ENCODE results near the gene KIF21A.
"Not testable (repeated sequence)": the region's sequence is repeated elsewhere in the genome, so short reads cannot be mapped to it uniquely, and the experiment has no call there.

Gene KIF21A

DNA sequence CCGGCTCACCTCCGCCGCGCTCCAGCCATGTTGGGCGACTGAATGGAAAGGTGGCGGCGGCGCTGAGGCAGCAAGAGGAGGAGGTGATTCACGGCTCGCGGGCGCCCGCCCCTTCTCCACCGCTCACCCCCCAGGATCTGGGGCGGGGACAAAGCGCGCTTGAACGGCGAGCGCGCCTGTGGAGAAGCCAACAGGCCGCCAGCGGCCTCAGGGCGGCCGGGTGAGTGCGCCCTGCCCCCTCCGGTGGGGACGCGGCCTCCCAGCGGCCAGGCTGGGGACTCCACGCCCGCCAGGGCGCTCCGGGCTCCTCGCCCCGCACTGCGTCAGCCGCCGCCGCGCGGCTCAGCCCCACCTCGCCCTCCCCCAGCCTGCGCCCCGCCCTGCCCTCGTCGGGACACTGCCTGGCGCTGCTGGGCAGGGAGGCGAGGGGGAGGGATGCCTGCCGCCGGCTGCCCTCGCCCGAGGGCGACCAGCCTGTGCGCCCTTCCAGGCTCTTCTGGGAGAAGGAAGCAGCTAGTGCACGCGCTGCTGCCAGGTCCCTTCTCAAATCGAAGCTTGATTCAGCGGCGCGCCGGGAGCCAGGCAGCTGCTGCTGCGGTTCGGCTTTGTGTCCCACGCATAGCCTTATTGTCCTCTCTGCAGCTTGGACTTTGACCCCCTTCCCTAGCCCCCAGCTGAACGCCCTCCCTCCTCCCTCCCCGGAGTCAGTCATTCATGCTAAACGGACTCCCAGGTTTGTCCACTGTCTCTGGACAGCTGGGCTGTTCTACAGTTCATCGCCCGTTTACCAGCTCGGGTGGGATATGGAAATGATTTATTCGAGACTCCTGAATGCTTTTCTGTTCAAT lies at the start of gene KIF21A:
TSS of gene KIF21A (minus strand) at position 40 of the 848 bp plus-strand sequence. CDS start 150 bp downstream, outside the sequence.
- Mint-ChIP-seq H3K27me3 (no peaks in the 10 kb centered on the region), H3K4me3 (peak within 1 kb of the TSS; percentile 88), H3K36me3 (no peaks in the 10 kb centered on the region), H3K27ac (peak within 1 kb of the TSS; percentile 95), H3K9me3 (ENCODE audit: low read depth) (no peaks in the 10 kb centered on the region), H3K4me1 (ENCODE audit: low read depth) (peaks cover 19% of the 10 kb centered on the region)

- no peak overlapping the region for H3K4me3 Mint-ChIP-seq
- peaks cover 5% of the 10 kb centered on the region for H3K9me3 Mint-ChIP-seq (ENCODE audit: low read depth)
- no peak overlapping the region for H3K27ac Mint-ChIP-seq
- no peaks in the 10 kb centered on the region for H3K4me1 Mint-ChIP-seq (ENCODE audit: low read depth)
- H3K36me3 Mint-ChIP-seq: peaks cover 7% of the 10 kb centered on the region
- H3K27me3 Mint-ChIP-seq: no peaks in the 10 kb centered on the region
Observed at GRCh38 chr12:39490500-39491282, 47.8 kb upstream of the KIF21A start.

DNA sequence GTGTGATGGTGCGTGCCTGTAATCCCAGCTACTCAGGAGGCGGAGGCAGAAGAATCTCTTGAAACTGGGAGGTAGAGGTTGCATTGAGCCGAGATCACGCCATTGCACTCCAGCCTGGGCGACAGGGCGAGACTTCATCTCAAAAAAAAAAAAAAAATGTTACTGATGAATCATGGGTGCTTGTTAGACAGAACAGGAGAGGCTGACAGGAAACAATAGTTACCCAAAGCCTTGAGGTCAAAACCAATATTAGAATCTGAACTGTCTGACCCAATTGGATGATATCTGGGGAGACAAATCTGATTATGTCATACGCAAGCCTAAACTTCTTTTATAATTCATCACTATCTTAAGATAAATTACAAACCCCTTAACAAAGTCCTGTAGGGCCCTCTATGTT lies 40.7 kb upstream of the KIF21A start:
- Mint-ChIP-seq H3K4me1 (ENCODE audit: low read depth) (no peaks in the 10 kb centered on the region), H3K4me3 (no peak overlapping the region), H3K9me3 (ENCODE audit: low read depth) (no peaks in the 10 kb centered on the region), H3K27me3 (no peaks in the 10 kb centered on the region), H3K27ac (no peak overlapping the region), H3K36me3 (peaks cover 22% of the 10 kb centered on the region)

DNA sequence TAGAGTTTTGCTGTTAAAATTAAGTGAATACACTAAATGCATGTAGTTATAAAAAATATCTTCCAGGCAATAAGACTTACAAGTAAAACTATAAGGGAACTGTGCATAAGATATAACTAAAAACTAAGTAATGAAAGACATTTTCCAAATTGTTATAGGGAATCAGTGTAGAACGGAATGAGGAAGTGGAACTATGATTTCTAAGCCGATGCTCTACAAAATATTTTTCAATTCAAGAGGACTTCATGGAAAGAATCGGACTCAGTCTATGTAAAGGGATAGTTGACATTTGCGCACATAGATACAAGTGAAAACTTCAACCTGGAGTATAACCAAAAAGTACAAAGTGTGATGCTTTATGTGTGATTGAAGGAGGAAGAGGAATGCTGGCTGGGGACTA lies 40.1 kb upstream of the KIF21A start:
- peaks cover 28% of the 10 kb centered on the region for H3K36me3 Mint-ChIP-seq
- peaks cover 1% of the 10 kb centered on the region for H3K27me3 Mint-ChIP-seq
- no peaks in the 10 kb centered on the region for H3K4me1 Mint-ChIP-seq (ENCODE audit: low read depth)
- H3K27ac Mint-ChIP-seq: no peak overlapping the region
- H3K4me3 Mint-ChIP-seq: no peak overlapping the region
- H3K9me3 Mint-ChIP-seq (ENCODE audit: low read depth): no peaks in the 10 kb centered on the region

DNA sequence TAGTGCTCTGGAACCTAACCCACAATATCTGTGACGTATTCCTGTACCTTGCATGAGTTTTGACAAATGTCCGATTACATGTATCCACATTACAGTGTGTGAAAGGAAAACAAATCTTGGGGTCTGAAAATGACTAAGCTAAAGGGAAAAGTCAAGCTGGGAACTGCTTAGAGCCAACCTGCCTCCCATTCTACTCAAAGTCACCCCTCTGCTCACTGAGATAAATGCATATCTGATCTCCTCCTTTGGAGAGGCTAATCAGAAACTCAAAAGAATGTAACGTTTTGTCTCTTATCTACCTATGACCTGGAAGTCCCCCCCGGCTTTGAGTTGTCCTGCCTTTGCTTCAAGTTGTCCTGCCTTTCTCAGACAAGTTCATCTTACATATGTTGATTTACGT lies 34.0 kb upstream of the KIF21A start:
- peaks cover 1% of the 10 kb centered on the region for H3K27me3 Mint-ChIP-seq
- H3K36me3 Mint-ChIP-seq: peaks cover 34% of the 10 kb centered on the region
- no peak overlapping the region for H3K27ac Mint-ChIP-seq
- no peaks in the 10 kb centered on the region for H3K9me3 Mint-ChIP-seq (ENCODE audit: low read depth)
- no peaks in the 10 kb centered on the region for H3K4me1 Mint-ChIP-seq (ENCODE audit: low read depth)
- H3K4me3 Mint-ChIP-seq: no peak overlapping the region

GRCh38 chr12:39476121-39476520 lies 33.2 kb upstream of the KIF21A start:
- Mint-ChIP-seq H3K27ac (no peak overlapping the region), H3K27me3 (peaks cover 1% of the 10 kb centered on the region), H3K9me3 (ENCODE audit: low read depth) (no peaks in the 10 kb centered on the region), H3K4me1 (ENCODE audit: low read depth) (no peaks in the 10 kb centered on the region), H3K4me3 (no peak overlapping the region), H3K36me3 (peaks cover 33% of the 10 kb centered on the region)

DNA sequence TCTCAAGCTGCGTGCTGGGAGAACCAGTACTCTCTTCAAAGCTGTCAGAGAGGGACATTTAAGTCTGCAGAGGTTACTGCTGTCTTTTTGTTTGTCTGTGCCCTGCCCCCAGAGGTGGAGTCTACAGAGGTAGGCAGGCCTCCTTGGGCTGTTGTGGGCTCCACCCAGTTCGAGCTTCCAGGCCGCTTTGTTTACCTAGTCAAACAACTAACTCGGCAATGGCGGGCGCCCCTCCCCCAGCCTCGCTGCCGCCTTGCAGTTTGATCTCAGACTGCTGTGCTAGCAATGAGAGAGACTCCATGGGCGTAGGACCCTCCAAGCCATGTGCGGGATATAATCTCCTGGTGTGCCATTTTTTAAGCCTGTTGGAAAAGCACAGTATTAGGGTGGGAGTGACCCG lies 32.2 kb upstream of the KIF21A start:
- not testable (repeated sequence) for H3K4me3 Mint-ChIP-seq; H3K27me3 Mint-ChIP-seq; H3K9me3 Mint-ChIP-seq (ENCODE audit: low read depth); H3K4me1 Mint-ChIP-seq (ENCODE audit: low read depth); H3K27ac Mint-ChIP-seq
- peaks cover 27% of the 10 kb centered on the region for H3K36me3 Mint-ChIP-seq

- Mint-ChIP-seq H3K9me3 (ENCODE audit: low read depth) (no peaks in the 10 kb centered on the region), H3K36me3 (no peaks in the 10 kb centered on the region), H3K4me1 (ENCODE audit: low read depth) (peaks cover 16% of the 10 kb centered on the region), H3K4me3 (peak overlapping the region; percentile 34), H3K27ac (peak overlapping the region; percentile 46), H3K27me3 (no peaks in the 10 kb centered on the region)
Observed at GRCh38 chr12:39467432-39467870, 24.5 kb upstream of the KIF21A start.

GRCh38 chr12:39464976-39465695 lies 22.2 kb upstream of the KIF21A start:
- H3K36me3 Mint-ChIP-seq: peaks cover 8% of the 10 kb centered on the region
- H3K27me3 Mint-ChIP-seq: no peaks in the 10 kb centered on the region
- no peak overlapping the region for H3K27ac Mint-ChIP-seq
- peaks cover 16% of the 10 kb centered on the region for H3K4me1 Mint-ChIP-seq (ENCODE audit: low read depth)
- no peak overlapping the region for H3K4me3 Mint-ChIP-seq
- H3K9me3 Mint-ChIP-seq (ENCODE audit: low read depth): no peaks in the 10 kb centered on the region

- Mint-ChIP-seq H3K36me3 (peaks cover 10% of the 10 kb centered on the region), H3K4me1 (ENCODE audit: low read depth) (no peaks in the 10 kb centered on the region), H3K9me3 (ENCODE audit: low read depth) (no peaks in the 10 kb centered on the region), H3K4me3 (no peak overlapping the region), H3K27ac (no peak overlapping the region), H3K27me3 (no peaks in the 10 kb centered on the region)
Observed at GRCh38 chr12:39461059-39461458, 18.1 kb upstream of the KIF21A start.

DNA sequence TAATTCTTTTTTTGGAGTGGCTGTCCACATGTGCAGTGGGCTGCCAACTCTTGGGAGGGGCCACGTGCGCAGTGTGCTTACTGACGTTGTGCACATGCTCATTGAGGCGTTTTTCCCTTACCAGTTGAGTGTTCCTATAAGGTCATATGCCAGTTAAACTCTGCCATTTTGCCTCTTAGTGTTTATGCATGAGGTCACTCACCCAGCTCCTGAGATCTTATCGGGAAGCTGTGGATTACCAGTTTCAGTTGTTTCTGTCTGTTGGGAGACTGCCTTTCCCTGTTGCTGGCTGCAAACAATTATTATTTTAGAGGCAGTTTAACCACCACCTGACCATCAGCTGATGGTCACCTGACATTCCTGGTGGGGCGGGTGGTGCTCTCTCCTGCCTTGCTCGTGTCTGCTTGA lies 16.1 kb upstream of the KIF21A start:
- Mint-ChIP-seq H3K4me1 (ENCODE audit: low read depth) (no peaks in the 10 kb centered on the region), H3K4me3 (no peak overlapping the region), H3K27me3 (no peaks in the 10 kb centered on the region), H3K9me3 (ENCODE audit: low read depth) (no peaks in the 10 kb centered on the region), H3K36me3 (peaks cover 10% of the 10 kb centered on the region), H3K27ac (no peak overlapping the region)

DNA sequence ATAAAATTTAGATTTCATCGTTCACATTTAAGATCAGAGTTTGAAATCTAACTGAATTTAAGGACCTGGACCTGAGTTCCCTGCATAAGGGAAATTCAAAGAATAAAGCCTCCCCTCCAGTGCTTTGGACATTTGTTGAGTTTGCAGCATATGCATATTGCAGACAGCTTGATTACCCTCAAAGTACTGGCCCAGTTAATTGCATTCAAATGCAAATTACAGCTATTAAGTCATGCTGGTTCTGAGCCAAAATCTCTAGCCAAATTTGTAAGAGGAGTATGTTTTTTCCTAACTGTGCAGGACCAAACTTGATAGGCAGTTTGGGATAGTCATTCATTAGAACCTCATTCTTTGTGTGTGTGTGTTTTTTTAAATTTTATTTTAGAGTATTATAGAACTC lies 9.1 kb upstream of the KIF21A start:
- Mint-ChIP-seq H3K27ac (no peak overlapping the region), H3K4me1 (ENCODE audit: low read depth) (no peaks in the 10 kb centered on the region), H3K36me3 (no peaks in the 10 kb centered on the region), H3K9me3 (ENCODE audit: low read depth) (no peaks in the 10 kb centered on the region), H3K4me3 (no peak overlapping the region), H3K27me3 (peaks cover 2% of the 10 kb centered on the region)

DNA sequence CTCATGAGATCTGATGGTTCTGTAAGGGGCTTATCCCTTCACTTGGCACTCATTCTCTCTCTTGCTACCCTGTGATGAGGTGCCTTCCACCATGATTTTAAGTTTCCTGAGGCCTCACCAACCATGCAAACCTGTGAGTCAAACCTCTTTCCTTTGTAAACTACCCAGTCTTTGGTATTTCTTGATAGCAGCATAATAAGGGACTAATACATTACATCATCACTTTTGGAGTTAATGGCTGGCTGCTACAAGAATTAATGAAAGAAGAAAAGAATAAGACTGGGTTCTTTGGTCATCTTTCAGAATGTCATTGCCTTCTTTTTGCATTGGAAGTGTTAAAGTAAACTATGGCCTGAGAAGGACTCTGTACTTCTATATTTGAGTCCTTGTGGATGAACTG lies 5.1 kb upstream of the KIF21A start:
- H3K27ac Mint-ChIP-seq: no peak overlapping the region
- no peaks in the 10 kb centered on the region for H3K36me3 Mint-ChIP-seq
- no peaks in the 10 kb centered on the region for H3K9me3 Mint-ChIP-seq (ENCODE audit: low read depth)
- H3K27me3 Mint-ChIP-seq: peaks cover 2% of the 10 kb centered on the region
- H3K4me3 Mint-ChIP-seq: no peak overlapping the region
- H3K4me1 Mint-ChIP-seq (ENCODE audit: low read depth): peaks cover 5% of the 10 kb centered on the region

DNA sequence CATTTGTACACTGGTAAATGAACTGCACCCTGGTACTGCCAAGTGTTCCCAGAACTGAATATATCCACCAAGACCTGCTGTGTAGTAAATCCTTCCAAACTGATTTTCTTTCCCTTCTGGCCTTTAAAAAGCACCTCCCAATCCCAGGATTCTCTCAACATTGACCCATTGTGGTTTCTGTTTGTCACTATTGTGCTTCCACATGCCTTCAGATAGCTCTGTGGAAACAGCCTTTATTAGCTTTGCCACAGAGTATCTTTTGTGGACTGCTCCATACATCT lies 949 bp upstream of the KIF21A start:
- no peaks in the 10 kb centered on the region for H3K27me3 Mint-ChIP-seq
- H3K27ac Mint-ChIP-seq: peak overlapping the region; percentile 58
- no peaks in the 10 kb centered on the region for H3K36me3 Mint-ChIP-seq
- H3K4me1 Mint-ChIP-seq (ENCODE audit: low read depth): peaks cover 19% of the 10 kb centered on the region
- no peaks in the 10 kb centered on the region for H3K9me3 Mint-ChIP-seq (ENCODE audit: low read depth)
- H3K4me3 Mint-ChIP-seq: peak overlapping the region; percentile 88

DNA sequence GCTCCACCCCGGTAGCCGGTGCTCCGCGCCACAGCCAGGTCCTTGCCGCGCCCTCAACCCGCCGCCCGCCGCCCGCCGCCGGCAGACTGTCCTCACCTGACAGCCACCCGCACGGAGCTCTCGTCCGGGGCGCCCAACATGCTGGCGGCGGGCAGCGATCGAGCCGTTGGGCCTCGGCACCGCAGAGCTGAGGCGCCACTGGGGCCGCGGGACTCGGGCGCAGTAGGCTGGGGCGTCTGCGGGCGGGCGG lies 164 bp downstream of the KIF21A start:
- no peak overlapping the region for H3K27ac Mint-ChIP-seq
- H3K9me3 Mint-ChIP-seq (ENCODE audit: low read depth): no peaks in the 10 kb centered on the region
- H3K27me3 Mint-ChIP-seq: no peaks in the 10 kb centered on the region
- peak overlapping the region; percentile 88 for H3K4me3 Mint-ChIP-seq
- H3K36me3 Mint-ChIP-seq: no peaks in the 10 kb centered on the region
- H3K4me1 Mint-ChIP-seq (ENCODE audit: low read depth): peaks cover 19% of the 10 kb centered on the region
